GM19468 (cell line): ENCODE measurements around the gene SIX5.
A peak's percentile ranks its signal among the peaks of the same experiment; 100 is the strongest.
"Not testable (repeated sequence)": the region's sequence is repeated elsewhere in the genome, so short reads cannot be mapped to it uniquely, and the experiment has no call there.

Experiments
- ATAC-seq: cut with Tn5 transposase; IDR thresholded peaks from one replicate; pipeline ENCODE4 v1.9.1; 2021; ENCODE audit warnings: mild to moderate bottlenecking, moderate library complexity, moderate number of reproducible peaks; ENCODE audit not compliant: unreplicated experiment; ENCODE audit errors: extremely low read depth

SIX5 gene

GRCh38 chr19:45768984-45769782, at the start of gene SIX5:
Gene SIX5 (minus strand): TSS chr19:45769252. CDS start chr19:45768844, 408 bp downstream.
- peak; percentile 47 for ATAC-seq

GRCh38 chr19:45817725-45818301, 48.8 kb upstream of the SIX5 start:
- no peak for ATAC-seq

DNA sequence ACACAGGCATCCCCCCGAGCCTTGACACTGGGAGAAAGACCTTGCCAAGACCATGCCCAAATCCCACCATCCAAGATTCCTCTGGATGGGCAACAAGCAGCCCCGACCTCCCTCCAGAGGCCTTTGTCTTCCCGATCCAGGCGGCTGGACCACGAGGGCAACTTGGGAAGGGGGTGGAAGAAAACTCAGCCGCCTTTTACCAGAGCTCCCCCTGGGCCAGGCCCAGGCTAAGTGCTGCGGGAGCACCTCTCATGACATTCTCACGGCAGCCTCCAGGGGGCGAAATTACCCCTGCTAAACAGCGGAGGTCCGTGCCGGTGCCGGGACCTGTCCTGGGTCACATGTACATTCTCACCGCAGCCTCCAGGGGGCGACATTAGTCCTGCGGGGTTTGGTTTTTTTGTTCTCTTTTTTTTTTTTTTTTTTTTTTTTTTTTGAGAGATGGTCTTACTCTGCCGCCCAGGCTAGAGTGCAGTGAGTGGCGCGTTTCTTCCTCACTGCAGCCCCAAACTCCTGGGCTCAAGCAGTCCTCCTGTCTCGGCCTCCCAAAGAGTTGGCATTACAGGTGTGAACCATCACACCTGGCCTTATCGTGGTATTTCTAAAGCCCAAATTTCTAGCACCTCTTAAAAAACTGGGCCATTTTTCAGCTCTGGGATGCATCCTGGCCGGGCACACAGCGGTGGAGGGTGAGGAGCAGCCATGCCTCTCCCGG, 48.1 kb upstream of the SIX5 start:
- ATAC-seq, result no peak

DNA sequence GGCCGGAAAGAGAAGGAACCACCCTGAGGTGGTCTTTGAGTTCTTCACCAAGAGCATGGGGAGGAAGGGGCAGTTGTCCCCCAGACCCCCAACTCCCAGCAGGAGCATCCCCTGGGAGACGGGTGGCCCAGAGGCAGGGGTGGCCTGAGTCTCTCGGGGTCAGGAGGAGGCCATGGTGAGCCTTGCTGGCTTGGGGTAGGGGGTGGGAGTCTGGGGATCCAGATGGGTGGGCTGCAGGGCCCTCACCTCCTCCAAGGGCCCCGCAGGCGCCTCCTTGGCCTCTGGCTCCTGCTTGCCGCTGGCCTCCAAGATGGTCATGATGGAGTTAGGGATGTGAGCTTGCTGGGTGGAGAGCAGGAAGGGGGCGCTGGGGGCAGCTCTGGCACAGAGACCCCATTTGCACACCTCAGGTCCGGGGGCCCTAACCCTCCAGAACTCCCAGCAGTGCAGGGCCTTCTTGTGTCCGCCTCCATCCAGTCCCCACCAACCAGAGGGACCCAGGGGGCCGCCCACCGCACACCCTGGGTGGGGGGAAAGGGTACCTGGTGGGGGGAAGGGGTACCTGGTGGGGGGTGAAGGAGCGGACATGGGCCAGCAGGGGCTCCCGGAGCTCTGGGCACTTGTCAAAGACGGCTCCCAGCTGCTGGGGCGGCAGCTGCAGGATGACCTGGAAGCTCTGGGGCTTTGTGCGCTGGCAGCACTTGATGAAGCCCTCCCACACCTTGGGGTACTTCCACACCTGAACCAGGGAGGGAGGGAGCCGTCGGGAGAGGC, 47.4 kb upstream of the SIX5 start:
- ATAC-seq, result no peak

DNA sequence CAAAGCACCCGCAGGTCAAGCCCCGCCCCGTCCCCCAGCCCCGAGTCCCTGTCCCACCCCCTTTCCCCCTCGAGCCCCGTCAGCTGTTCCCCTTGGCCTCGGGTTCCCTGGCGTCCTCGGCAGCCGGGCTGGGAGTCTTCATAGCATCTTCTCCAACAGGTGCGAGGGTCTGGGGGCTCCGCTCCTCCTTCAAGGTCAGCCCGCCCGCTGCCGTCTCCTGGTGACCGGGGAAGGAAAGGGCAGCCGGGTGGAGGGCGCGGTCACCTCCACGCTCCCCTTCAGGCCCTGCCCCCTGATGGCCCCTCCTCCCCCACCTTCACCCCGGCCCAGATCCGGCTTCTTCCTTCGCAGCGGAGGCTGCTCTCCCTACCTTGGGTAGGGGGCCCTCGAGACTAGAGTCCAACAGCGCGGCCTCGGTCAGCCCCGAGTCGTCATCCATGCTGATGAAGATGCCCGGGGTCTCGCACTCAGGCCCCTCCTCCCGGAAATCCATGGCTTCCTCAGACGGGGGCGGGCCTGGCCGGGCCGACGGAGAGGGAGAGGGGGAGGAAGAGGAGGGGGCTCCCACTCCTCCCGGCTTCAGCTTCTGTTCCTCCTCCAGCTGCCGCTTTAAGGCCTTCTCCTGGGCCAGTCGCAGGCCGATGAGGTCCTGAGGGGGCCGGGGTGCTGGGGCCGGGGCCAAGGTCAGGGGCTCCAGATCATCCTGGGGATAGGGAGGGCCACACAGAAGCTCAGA, 46.6 kb upstream of the SIX5 start:
- ATAC-seq, result no peak

DNA sequence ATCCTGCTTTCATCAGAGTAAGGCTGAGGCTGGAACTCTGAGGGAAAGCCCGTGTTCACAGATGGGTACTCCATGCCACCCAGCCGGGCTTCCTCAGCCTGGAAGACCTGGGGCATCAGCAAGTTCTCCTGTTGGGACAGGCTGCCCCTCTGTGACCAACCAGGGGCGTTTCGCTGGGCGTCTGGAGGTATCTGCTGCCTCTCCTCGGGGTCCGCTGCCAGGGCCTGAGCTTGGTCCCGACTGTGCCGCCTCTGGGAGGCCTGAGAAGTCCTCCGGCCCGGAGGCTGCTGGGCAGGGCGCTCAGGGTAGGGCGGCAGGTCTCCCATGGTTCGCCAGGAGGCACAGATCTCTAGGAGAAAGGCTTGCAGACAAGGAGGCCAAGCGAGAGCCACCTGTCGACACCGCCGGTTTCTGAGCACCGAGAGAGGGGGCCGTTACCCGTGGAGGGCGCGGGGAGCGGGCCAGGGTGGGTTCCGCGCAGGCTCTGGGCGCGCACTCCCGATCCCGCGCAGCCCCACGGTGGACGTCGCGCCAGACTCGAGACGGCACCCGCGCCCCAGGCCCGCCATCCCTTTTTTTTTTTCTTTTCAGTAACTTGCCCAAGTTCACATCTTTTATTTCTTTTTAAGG, 45.9 kb upstream of the SIX5 start, which contains the start of gene RSPH6A:
Gene RSPH6A (minus strand): TSS at position 458 of the 630 bp plus-strand sequence. CDS start 132 bp downstream, at position 326.
- ATAC-seq, result no peak

GRCh38 chr19:45814166-45814780, 45.2 kb upstream of the SIX5 start:
- no peak for ATAC-seq

DNA sequence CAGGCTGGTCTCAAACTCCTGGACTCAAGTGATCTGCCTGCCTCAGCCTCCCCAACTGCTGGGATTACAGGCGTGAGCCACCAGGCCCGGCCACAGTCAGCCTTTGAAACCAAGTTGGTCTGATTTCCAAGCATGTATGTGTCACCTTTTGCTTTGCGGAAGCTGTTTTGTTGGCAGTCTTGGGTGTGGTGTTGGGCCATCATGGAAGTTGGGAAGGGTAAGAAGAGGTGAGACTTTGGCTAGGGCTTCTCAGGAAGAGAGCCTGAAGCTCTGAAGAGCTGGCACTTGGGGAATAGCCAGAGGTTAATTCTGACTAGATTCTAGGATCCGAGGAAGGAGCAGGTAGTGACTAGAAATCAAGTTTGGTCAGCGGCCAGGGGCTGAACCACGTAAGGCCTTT, 43.2 kb upstream of the SIX5 start:
- ATAC-seq, result no peak

DNA sequence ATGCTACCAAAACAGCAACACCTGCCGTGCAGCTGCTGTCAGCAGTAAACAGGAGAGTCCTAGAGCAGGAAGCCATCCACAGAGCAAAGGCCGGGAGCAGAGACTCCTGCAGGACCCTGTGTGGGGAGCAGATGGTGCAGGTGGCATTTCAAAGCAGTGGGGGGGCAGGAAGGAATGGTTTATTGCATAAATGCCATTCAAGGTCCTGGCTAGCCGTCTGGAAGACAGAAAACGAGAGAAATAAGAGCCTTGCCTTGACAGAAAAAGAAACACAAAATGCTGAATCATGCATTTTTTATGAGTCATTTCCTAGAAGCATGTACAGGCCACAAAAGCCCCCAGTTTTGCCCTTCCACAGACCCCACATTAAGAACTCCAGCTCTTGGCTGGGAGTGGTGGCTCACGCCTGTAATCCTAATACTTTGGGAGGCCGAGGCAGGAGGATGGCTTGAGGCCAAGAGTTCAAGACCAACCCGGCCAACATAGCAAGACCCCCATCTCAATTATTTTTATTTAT, 40.6 kb upstream of the SIX5 start:
- ATAC-seq, result no peak

GRCh38 chr19:45805719-45806118, 36.7 kb upstream of the SIX5 start:
- ATAC-seq, result no peak

- ATAC-seq, result no peak
These were observed 35.8 kb upstream of the SIX5 start for GRCh38 chr19:45804959-45805230.

- no peak for ATAC-seq
These were observed 35.3 kb upstream of the SIX5 start for GRCh38 chr19:45804140-45804958.

DNA sequence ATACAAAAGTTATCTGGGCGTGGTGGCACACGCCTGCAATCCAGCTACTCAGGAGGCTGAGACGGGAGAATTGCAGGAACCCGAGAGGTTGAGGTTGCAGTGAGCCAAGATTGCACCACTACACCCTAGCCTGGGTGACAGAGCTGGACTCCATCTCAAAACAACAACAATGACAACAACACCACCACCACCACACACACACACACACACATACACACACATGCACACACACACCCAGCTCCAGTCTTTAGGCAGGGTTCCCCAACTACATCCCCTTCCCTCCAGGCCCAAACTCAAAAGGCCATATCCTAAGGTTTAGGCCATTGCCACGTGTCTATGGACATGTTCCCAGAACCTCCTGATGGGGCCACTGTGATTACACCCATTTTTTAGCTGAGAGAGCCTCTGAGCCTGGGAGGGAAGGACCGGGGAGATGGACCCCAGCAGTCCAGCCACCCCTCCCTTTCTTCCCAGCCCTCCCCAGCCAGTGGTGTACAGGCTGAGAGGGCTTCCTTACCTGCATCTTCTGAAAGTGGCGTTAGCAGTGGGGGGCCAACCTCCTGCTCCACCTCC, 32.6 kb upstream of the SIX5 start:
- no peak for ATAC-seq

- ATAC-seq, result no peak
These were observed 31.1 kb upstream of the SIX5 start for GRCh38 chr19:45800070-45800553.

- ATAC-seq, result not testable (repeated sequence)
These were observed 30.5 kb upstream of the SIX5 start for GRCh38 chr19:45799541-45799940.

- ATAC-seq, result no peak
These were observed 30.0 kb upstream of the SIX5 start for GRCh38 chr19:45798995-45799517.

- no peak for ATAC-seq
These were observed 25.6 kb upstream of the SIX5 start for GRCh38 chr19:45794627-45795026.
